ENCODE measurements around the gene SH2D5. TPM values are rescaled to one million over a fixed set of nuclear protein-coding genes. Genes with fewer than 3 reads are reported as not detected.
"Not testable (repeated sequence)": the region's sequence is repeated elsewhere in the genome, so short reads cannot be mapped to it uniquely, and the experiment has no call there.

Gene SH2D5
- total RNA-seq, 2 donors from 2014 or later = 0.06 TPM; not detected in 1

DNA sequence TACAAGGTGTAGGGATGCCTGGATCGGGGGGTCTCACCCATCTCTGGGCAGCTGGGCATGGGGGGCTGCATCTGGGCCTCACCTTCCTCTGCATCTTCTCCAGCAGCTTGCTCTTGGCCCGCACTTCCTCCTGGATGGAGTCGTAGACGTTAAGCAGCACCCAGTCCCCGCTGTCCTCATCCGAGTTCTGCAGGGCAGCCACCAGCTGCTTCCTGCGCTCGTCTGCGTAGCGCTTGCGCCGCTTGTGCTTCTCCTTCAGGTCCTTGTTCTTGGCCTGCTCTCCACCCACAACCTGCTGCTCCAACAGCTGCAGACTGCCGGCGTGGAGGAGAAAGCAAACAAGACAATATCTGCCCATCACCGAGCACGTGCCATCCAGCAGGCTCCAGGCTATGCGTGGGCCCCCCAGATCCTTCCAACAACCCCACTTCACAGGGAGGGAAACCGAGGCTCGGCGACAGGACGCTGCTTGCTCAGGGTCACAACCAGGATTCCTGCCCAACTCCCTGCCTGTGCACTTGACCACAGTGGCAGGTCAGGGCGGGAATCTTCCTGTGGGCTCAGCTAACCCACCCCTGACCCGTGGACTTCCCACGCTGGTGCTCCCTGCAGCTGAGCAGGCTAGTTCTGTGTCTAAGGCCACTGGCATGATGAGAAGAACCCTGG, 49.8 kb downstream of the SH2D5 start:
- no peak overlapping the region for H3K4me3 Mint-ChIP-seq
- peaks cover 6% of the 10 kb centered on the region for H3K4me1 Mint-ChIP-seq
- ATAC-seq (replicated peaks) = no peak
- H3K36me3 Mint-ChIP-seq (ENCODE audit: low read depth) = no peaks in the 10 kb centered on the region
- H3K27ac Mint-ChIP-seq = no peak overlapping the region
- H3K27me3 Mint-ChIP-seq = peaks cover 13% of the 10 kb centered on the region
- H3K9me3 Mint-ChIP-seq = peaks cover 3% of the 10 kb centered on the region

DNA sequence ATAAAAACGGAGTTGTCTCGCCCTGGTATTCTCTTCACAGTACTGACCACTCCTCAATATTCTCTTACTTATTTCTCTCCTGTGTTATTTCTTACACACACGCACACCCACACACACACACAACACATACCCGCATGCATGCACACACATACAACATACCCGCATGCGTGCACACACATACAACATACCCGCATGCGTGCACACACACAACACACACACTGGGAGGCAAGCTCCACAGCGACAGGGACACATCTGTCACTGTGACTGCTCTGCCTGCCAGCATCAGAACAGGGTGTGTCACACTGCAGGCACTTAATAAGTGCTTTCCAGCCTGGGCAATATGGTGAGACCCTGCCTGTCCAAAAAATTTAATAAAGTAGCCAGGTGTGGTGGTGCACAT, 50.5 kb downstream of the SH2D5 start:
- H3K27me3 Mint-ChIP-seq = peaks cover 17% of the 10 kb centered on the region
- no peaks in the 10 kb centered on the region for H3K36me3 Mint-ChIP-seq (ENCODE audit: low read depth)
- H3K9me3 Mint-ChIP-seq = peaks cover 4% of the 10 kb centered on the region
- H3K4me3 Mint-ChIP-seq = no peak overlapping the region
- peaks cover 6% of the 10 kb centered on the region for H3K4me1 Mint-ChIP-seq
- H3K27ac Mint-ChIP-seq = no peak overlapping the region
- ATAC-seq (replicated peaks) = no peak

DNA sequence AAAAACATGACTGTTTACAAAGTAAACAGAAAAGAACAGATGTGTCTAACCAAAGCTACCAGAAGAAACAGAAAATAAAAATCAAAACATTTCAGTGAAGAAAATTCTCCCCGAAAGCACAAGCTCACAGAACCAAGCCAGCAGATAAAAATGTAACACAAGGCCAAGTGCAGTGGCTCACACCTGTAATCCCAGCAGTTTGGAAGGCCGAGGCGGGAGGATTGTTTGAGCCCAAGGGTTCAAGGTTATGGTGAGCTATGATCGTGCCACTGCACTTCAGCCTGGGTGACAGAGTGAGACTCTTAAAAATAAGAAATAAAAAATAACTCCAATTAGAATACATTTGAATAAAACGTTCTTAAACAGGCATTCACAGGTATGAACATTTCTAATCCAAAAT, 52.2 kb downstream of the SH2D5 start:
- Mint-ChIP-seq H3K4me3 (no peak overlapping the region), H3K27me3 (peaks cover 15% of the 10 kb centered on the region), H3K36me3 (ENCODE audit: low read depth) (no peaks in the 10 kb centered on the region), H3K27ac (no peak overlapping the region), H3K9me3 (peaks cover 4% of the 10 kb centered on the region), H3K4me1 (peaks cover 6% of the 10 kb centered on the region)
- ATAC-seq (replicated peaks) = no peak

DNA sequence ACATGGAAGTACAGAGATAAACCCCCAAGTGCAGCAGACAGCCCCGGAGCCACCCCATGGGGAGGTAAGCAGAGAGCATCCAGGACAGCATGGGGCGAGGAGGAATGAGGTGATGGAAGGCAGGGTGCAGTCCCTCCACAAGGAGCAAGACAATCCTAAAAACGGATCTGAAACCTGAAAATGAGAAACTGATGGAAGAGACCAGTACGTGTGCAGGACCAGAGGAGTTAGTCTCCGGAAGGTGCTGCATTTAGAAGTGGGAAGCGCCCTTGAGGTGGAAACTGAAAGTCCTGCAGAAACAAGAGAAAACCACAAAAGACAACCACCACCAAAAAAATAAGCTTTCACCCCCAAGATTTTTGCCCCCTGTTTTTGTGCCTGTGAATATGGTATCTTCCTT, 53.9 kb downstream of the SH2D5 start:
- Mint-ChIP-seq H3K27ac (no peak overlapping the region), H3K36me3 (ENCODE audit: low read depth) (no peaks in the 10 kb centered on the region), H3K4me1 (peaks cover 6% of the 10 kb centered on the region), H3K9me3 (peaks cover 4% of the 10 kb centered on the region), H3K27me3 (peaks cover 11% of the 10 kb centered on the region), H3K4me3 (no peak overlapping the region)
- ATAC-seq (replicated peaks) = peak; percentile 80

DNA sequence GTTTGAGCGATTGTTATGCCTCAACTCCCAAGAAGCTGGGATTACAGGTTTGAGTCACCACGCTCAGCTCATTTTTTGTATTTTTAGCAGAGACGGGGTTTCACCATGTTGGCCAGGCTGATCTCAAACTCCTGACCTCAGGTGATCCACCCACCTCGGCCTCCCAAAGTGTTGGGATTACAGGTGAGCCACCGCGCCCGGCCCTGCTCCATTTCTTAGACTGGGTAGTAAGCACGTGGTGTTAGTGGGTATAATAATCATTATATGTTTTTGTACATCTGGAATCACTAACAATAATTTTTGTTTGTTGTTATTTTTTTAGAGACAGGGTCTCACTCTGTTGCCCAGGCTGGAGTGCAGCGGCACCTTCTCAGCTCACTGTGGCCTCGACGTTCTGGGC, 58.9 kb downstream of the SH2D5 start:
- not testable (repeated sequence) for H3K4me1 Mint-ChIP-seq; H3K36me3 Mint-ChIP-seq (ENCODE audit: low read depth); ATAC-seq (replicated peaks); H3K9me3 Mint-ChIP-seq; H3K27ac Mint-ChIP-seq; H3K4me3 Mint-ChIP-seq
- peaks cover 16% of the 10 kb centered on the region for H3K27me3 Mint-ChIP-seq

DNA sequence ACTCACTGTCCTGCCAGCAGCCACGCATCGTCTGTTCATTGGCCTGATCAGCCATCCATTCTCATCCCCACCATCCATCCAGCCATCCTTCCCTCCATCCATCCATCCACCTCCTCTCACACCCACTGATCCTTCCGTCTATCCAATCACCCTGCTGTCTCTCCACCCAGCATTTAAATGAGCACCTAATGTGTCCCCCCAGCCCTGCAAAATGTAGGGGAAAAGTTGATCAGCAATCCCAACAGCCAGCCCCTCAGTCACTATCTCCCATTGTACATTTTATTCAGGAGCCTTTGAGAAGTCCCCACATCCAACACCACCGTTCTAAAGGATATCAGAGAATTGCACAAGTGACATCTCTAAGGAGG, 60.3 kb downstream of the SH2D5 start:
- no peaks in the 10 kb centered on the region for H3K9me3 Mint-ChIP-seq
- no peak overlapping the region for H3K27ac Mint-ChIP-seq
- no peaks in the 10 kb centered on the region for H3K36me3 Mint-ChIP-seq (ENCODE audit: low read depth)
- ATAC-seq (replicated peaks) = no peak
- H3K27me3 Mint-ChIP-seq = peaks cover 11% of the 10 kb centered on the region
- no peaks in the 10 kb centered on the region for H3K4me1 Mint-ChIP-seq
- H3K4me3 Mint-ChIP-seq = no peak overlapping the region

DNA sequence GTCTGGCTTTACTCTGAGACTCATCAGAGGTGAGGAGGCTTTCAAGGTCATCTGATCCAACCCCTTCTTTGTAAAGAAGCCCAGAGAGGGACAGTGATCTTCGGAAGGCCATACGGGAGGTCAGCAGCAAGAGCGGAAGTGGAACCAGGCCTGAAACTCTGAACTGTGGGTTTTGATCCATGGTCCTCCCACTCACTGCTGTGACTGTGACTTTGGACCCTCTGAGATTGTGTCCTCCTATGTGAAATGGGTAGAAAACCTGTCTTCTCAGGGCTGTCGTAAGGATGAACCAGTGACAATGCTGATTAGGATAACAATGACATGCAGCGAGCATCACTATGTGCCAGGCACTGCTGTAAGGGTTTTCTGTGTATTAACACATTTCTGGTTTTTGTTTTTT, 61.6 kb downstream of the SH2D5 start:
- peaks cover 3% of the 10 kb centered on the region for H3K9me3 Mint-ChIP-seq
- no peak overlapping the region for H3K27ac Mint-ChIP-seq
- no peak for ATAC-seq (replicated peaks)
- H3K4me1 Mint-ChIP-seq = peaks cover 6% of the 10 kb centered on the region
- H3K36me3 Mint-ChIP-seq (ENCODE audit: low read depth) = no peaks in the 10 kb centered on the region
- peaks cover 8% of the 10 kb centered on the region for H3K27me3 Mint-ChIP-seq
- no peak overlapping the region for H3K4me3 Mint-ChIP-seq

Other genes with a start within 250 kb of the SH2D5 start
- gene CAMK2N1, start 246.5 kb downstream of the SH2D5 start, total RNA-seq = under 1 TPM; 0.30 to 0.53 TPM
- gene MUL1, start 224.6 kb downstream of the SH2D5 start, total RNA-seq = 10 to 100 TPM; 11.6 to 16.3 TPM
- not detected for gene FAM43B, start 180.1 kb downstream of the SH2D5 start, total RNA-seq
- gene CDA, start 143.6 kb downstream of the SH2D5 start, total RNA-seq = not detected
- 1 to 10 TPM; 4.1 to 4.6 TPM for gene PINK1, start 99.2 kb downstream of the SH2D5 start, total RNA-seq
- 100 to 1,000 TPM; 132 to 224 TPM for gene DDOST, start 71.3 kb downstream of the SH2D5 start, total RNA-seq
- under 1 TPM; 0.06 to 0.85 TPM for gene KIF17, start 14.7 kb downstream of the SH2D5 start, total RNA-seq
- gene HP1BP3, start 54.6 kb upstream of the SH2D5 start, total RNA-seq = 100 to 1,000 TPM; 223 to 244 TPM